IMR-90 (cell line): ENCODE measurements around the gene GALNT14. TPM values are rescaled to one million over a fixed set of nuclear protein-coding genes. Genes with fewer than 3 reads are reported as not detected.

ENCODE experiments used
- ATAC-seq: fragments of 200-7000 bp; cut with Tn5 transposase; 2 replicates; pipeline ENCODE4 v1.9.1; 2020; ENCODE audit warnings: low read depth, mild to moderate bottlenecking, moderate library complexity
- BruUV-seq: library from RNA; stranded (reverse); fragments of 400-500 nt; replicated peaks from 2 replicates; lab custom pipeline; 2021; lab: Mats Ljungman, UMichigan
- CTCF ChIA-PET: fragments of 300-600 bp; formaldehyde crosslinking; extraction: SDS; loops from one replicate; lab custom pipeline; 2021; ENCODE audit warnings: antibody characterized with exemption; lab: Yijun Ruan, JAX
- POLR2A ChIA-PET: fragments of 300-600 bp; sonication (Branson Sonifier 250); formaldehyde crosslinking; loops from one replicate; lab custom pipeline; 2022; ENCODE audit warnings: antibody characterized with exemption; ENCODE audit not compliant: unreplicated experiment; lab: Charles Lee
- DNase-seq: peaks from one replicate; pipeline ENCODE4 v3.0.0; 2013
- H2AFZ ChIP-seq: replicated peaks from 2 replicates; pipeline ENCODE3; 2013; ENCODE audit warnings: low read length, mild to moderate bottlenecking; ENCODE audit not compliant: poor library complexity
- H2AK5ac ChIP-seq: 2 replicates; pipeline ENCODE4 v1.6.1; 2013; ENCODE audit warnings: low read depth, low read length, inconsistent platforms
- H2AK9ac ChIP-seq: replicated peaks from 2 replicates; pipeline ENCODE3; 2013; ENCODE audit warnings: mild to moderate bottlenecking, low read depth, low read length, moderate library complexity; ENCODE audit not compliant: poor library complexity
- H2BK120ac ChIP-seq: 2 replicates; pipeline ENCODE4 v1.6.1; 2013; ENCODE audit warnings: low read depth, low read length, inconsistent platforms
- H2BK15ac ChIP-seq: 3 replicates; pipeline ENCODE4 v1.6.1; 2013; ENCODE audit warnings: low read depth, low read length, inconsistent platforms
- H2BK20ac ChIP-seq: 2 replicates; pipeline ENCODE4 v1.6.1; 2013; ENCODE audit warnings: low read depth, mild to moderate bottlenecking, inconsistent platforms, low read length, moderate library complexity
- H2BK5ac ChIP-seq: 2 replicates; pipeline ENCODE4 v1.6.1; 2013; ENCODE audit warnings: mild to moderate bottlenecking, low read depth, low read length, inconsistent platforms; ENCODE audit not compliant: poor library complexity, severe bottlenecking
- H3K14ac ChIP-seq: replicated peaks from 2 replicates; pipeline ENCODE4 v1.6.1; 2013; ENCODE audit warnings: low read depth, low read length, inconsistent platforms
- H3K18ac ChIP-seq: 2 replicates; pipeline ENCODE4 v1.6.1; 2013; ENCODE audit warnings: low read depth, low read length, control low read depth
- H3K23ac ChIP-seq: 2 replicates; pipeline ENCODE4 v1.6.1; 2013; ENCODE audit warnings: low read depth, low read length, inconsistent platforms
- H3K27ac ChIP-seq: 2 replicates; pipeline ENCODE4 v1.5.1; 2013; ENCODE audit warnings: mild to moderate bottlenecking, control low read depth, low read length; ENCODE audit not compliant: insufficient read depth
- H3K27me3 ChIP-seq: 2 replicates; pipeline ENCODE4 v1.6.1; 2013; ENCODE audit warnings: low read length; ENCODE audit not compliant: control insufficient read depth, insufficient read depth
- H3K36me3 ChIP-seq: 2 replicates; pipeline ENCODE4 v1.6.1; 2013; ENCODE audit warnings: low read length, mixed read lengths; ENCODE audit not compliant: control insufficient read depth, insufficient read depth
- H3K4ac ChIP-seq: 2 replicates; pipeline ENCODE4 v1.6.1; 2013; ENCODE audit warnings: low read depth, low read length, inconsistent platforms
- H3K4me1 ChIP-seq: 2 replicates; pipeline ENCODE4 v1.6.1; 2013; ENCODE audit warnings: low read length, mixed read lengths; ENCODE audit not compliant: control insufficient read depth, insufficient read depth
- H3K4me2 ChIP-seq: 2 replicates; pipeline ENCODE4 v1.6.1; 2013; ENCODE audit warnings: low read depth, mild to moderate bottlenecking, control low read depth, low read length, moderate library complexity
- H3K4me3 ChIP-seq: 2 replicates; pipeline ENCODE4 v1.5.1; 2013; ENCODE audit warnings: low read depth, mild to moderate bottlenecking, control low read depth, low read length, moderate library complexity; ENCODE audit not compliant: insufficient read depth
- H3K56ac ChIP-seq: 2 replicates; pipeline ENCODE4 v1.6.1; 2013; ENCODE audit warnings: low read length, inconsistent platforms; ENCODE audit not compliant: insufficient read depth; ENCODE audit errors: extremely low read depth
- H3K79me1 ChIP-seq, 2 experiments: 2 replicates each; pipeline ENCODE4 v1.6.1; 2013; ENCODE audit warnings: low read length in 2 of 2, inconsistent platforms in 1 of 2, low read depth in 1 of 2
- H3K9ac ChIP-seq: 2 replicates; pipeline ENCODE4 v1.6.1; 2013; ENCODE audit warnings: low read depth, low read length, control low read depth
- H3K9me1 ChIP-seq: 2 replicates; pipeline ENCODE4 v1.6.1; 2013; ENCODE audit warnings: low read length, inconsistent platforms; ENCODE audit not compliant: insufficient read depth
- H3K9me3 ChIP-seq: 2 replicates; pipeline ENCODE4 v1.6.1; 2013; ENCODE audit warnings: low read length; ENCODE audit not compliant: control insufficient read depth, insufficient read depth
- H4K20me1 ChIP-seq: 2 replicates; pipeline ENCODE4 v1.6.1; 2013; ENCODE audit warnings: low read length, inconsistent platforms; ENCODE audit not compliant: insufficient read depth
- H4K5ac ChIP-seq: 2 replicates; pipeline ENCODE4 v1.6.1; 2013; ENCODE audit warnings: mild to moderate bottlenecking, low read depth, low read length, control low read depth
- H4K8ac ChIP-seq, 2 experiments: 2 replicates each; pipeline ENCODE4 v1.6.1; 2013; ENCODE audit warnings: low read depth in 2 of 2, low read length in 2 of 2, control low read depth in 1 of 2, inconsistent platforms in 1 of 2
- H4K91ac ChIP-seq: 2 replicates; pipeline ENCODE4 v1.6.1; 2013; ENCODE audit warnings: low read depth, low read length, inconsistent platforms; ENCODE audit not compliant: insufficient read depth
- BHLHE40 ChIP-seq: fragments of 150-350 bp; IDR thresholded peaks from 2 replicates; pipeline ENCODE4 v1.6.1; 2016; ENCODE audit warnings: mild to moderate bottlenecking, low read depth, low read length
- CEBPB ChIP-seq: IDR thresholded peaks from 2 replicates; pipeline ENCODE4 v1.6.1; 2012; ENCODE audit warnings: low read depth, low read length, improper control_type of control experiment
- CHD1 ChIP-seq: IDR thresholded peaks from 2 replicates; pipeline ENCODE4 v1.6.1; 2012; ENCODE audit warnings: low read depth, low read length, improper control_type of control experiment
- CTCF ChIP-seq: conservative IDR thresholded peaks from 2 replicates; pipeline ENCODE4 v1.5.1; 2012; ENCODE audit warnings: mild to moderate bottlenecking, low read depth, low read length, improper control_type of control experiment
- ELK1 ChIP-seq: fragments of 150-350 bp; IDR thresholded peaks from 2 replicates; pipeline ENCODE4 v1.6.1; 2016; ENCODE audit warnings: low read depth, mild to moderate bottlenecking, low read length, moderate library complexity, borderline replicate concordance
- FOS ChIP-seq: fragments of 150-350 bp; IDR thresholded peaks from 2 replicates; pipeline ENCODE4 v1.6.1; 2016; ENCODE audit warnings: low read depth, low read length
- MAFK ChIP-seq: IDR thresholded peaks from 2 replicates; pipeline ENCODE4 v1.6.1; 2012; ENCODE audit warnings: low read depth, low read length, improper control_type of control experiment
- MAZ ChIP-seq: IDR thresholded peaks from 2 replicates; pipeline ENCODE4 v1.6.1; 2012; ENCODE audit warnings: low read depth, mild to moderate bottlenecking, low read length, improper control_type of control experiment, moderate library complexity, borderline replicate concordance
- MXI1 ChIP-seq: IDR thresholded peaks from 2 replicates; pipeline ENCODE4 v1.6.1; 2012; ENCODE audit warnings: low read depth, mild to moderate bottlenecking, low read length, moderate library complexity, borderline replicate concordance
- NFE2L2 ChIP-seq: fragments of 150-350 bp; IDR thresholded peaks from 2 replicates; pipeline ENCODE4 v1.6.1; 2016; ENCODE audit warnings: low read depth, mild to moderate bottlenecking, low read length
- POLR2A ChIP-seq: IDR thresholded peaks from 2 replicates; pipeline ENCODE4 v1.6.1; 2012; ENCODE audit warnings: mild to moderate bottlenecking, low read depth, low read length
- RCOR1 ChIP-seq: IDR thresholded peaks from 2 replicates; pipeline ENCODE4 v1.6.1; 2012; ENCODE audit warnings: mild to moderate bottlenecking, low read length, improper control_type of control experiment; ENCODE audit not compliant: insufficient replicate concordance
- RFX5 ChIP-seq: IDR thresholded peaks from 2 replicates; pipeline ENCODE4 v1.8.0; 2012; ENCODE audit warnings: low read depth, mild to moderate bottlenecking, low read length, moderate library complexity
- SMC3 ChIP-seq: fragments of 150-350 bp; IDR thresholded peaks from 2 replicates; pipeline ENCODE4 v1.6.1; 2016; ENCODE audit warnings: low read depth, mild to moderate bottlenecking, antibody characterized with exemption, low read length, moderate library complexity
- USF2 ChIP-seq: fragments of 150-350 bp; IDR thresholded peaks from 2 replicates; pipeline ENCODE4 v1.6.1; 2017; ENCODE audit warnings: mild to moderate bottlenecking, antibody characterized with exemption, low read length, low read depth
- WGBS, 2 experiments: methylation state at CpG; one replicate each; pipeline versions ENCODE4 v1.1.5 to v1.1.7; 2013; ENCODE audit warnings: missing lambda C conversion rate in 2 of 2; ENCODE audit not compliant: insufficient read length in 1 of 2; ENCODE audit errors: extremely low coverage in 2 of 2; 5-methylcytosine and 5-hydroxymethylcytosine counted together
- dilution Hi-C: fragments of 300-500 bp; cut with HindIII; formaldehyde crosslinking; loops from one replicate; pipeline ENCODE4 v1.14.3; 2018; ENCODE audit warnings: low sequenced_read_pairs; ENCODE audit not compliant: unreplicated experiment
- in situ Hi-C: fragments of 300-500 bp; cut with MboI; formaldehyde crosslinking; loops from 3 replicates; pipeline ENCODE4 v1.14.3; 2019; ENCODE audit warnings: low sequenced_read_pairs, inconsistent platforms, mixed read lengths
- intact Hi-C: fragments of 100-400 bp; cut with micrococcal nuclease; formaldehyde crosslinking; loops from 2 replicates; pipeline ENCODE4 v1.10.0; 2022
- polyA plus RNA-seq, 3 experiments: library from polyadenylated mRNA; depleted of rRNA; stranded (reverse); fragments of >200 nt; gene quantifications; 2 replicates each; pipeline ENCODE4 v1.2.3, GENCODE V29; 2012; ENCODE audit warnings: low replicate concordance in 1 of 3
- total RNA-seq: library from RNA; depleted of rRNA; stranded (reverse); fragments of >200 nt; gene quantifications from 2 replicates; pipeline ENCODE4 v1.2.3, GENCODE V29; 2012

GALNT14 gene
- total and polyA plus RNA-seq, 2 of the 4 experiments (the other 2 are of a cell fraction), result 0.15 to 0.18 TPM

- no peak overlapping the region for H2BK120ac ChIP-seq
- TF ChIP-seq CTCF (no peak), RFX5 (no peak), BHLHE40 (no peak), RCOR1 (no peak), NFE2L2 (no peak), MAZ (no peak), USF2 (no peak), SMC3 (no peak), MAFK (no peak), CHD1 (no peak), CEBPB (no peak), FOS (no peak), POLR2A (no peak), ELK1 (no peak), MXI1 (no peak)
- H3K9me1 ChIP-seq, result no peaks in the 10 kb centered on the region
- no peak overlapping the region for H3K56ac ChIP-seq
- WGBS, 2 experiments, result 50% methylated on average over 1 of the region's 7 CpGs; no CpG with 5 or more reads in 1 of the 2 experiments
- H2BK15ac ChIP-seq, result no peak overlapping the region
- intact Hi-C loops (no loop called here), in situ Hi-C loops (no loop called here), dilution Hi-C loops (no loop called here)
- no peak overlapping the region for H2AK5ac ChIP-seq
- no peak for DNase-seq
- no TSS peak for BruUV-seq
- H2AK9ac ChIP-seq, result no peak overlapping the region
- no peaks in the 10 kb centered on the region for H3K79me1 ChIP-seq
- H2BK20ac ChIP-seq, result no peak overlapping the region
- H3K4me3 ChIP-seq, result no peak overlapping the region
- no peak overlapping the region for H3K23ac ChIP-seq
- H3K18ac ChIP-seq, result no peak overlapping the region
- no peaks in the 10 kb centered on the region for H4K20me1 ChIP-seq
- ChIA-PET POLR2A (no interaction called here), CTCF (no interaction called here)
- no peak overlapping the region for H3K9ac ChIP-seq
- no peaks in the 10 kb centered on the region for H3K4me1 ChIP-seq
- no peak overlapping the region for H3K4me2 ChIP-seq
- no peak overlapping the region for H2BK5ac ChIP-seq
- no peak overlapping the region for H3K4ac ChIP-seq
- no peak overlapping the region for H3K27ac ChIP-seq
- H3K9me3 ChIP-seq, result no peaks in the 10 kb centered on the region
- H4K5ac ChIP-seq, result no peak overlapping the region
- no peak for ATAC-seq
- H2AFZ ChIP-seq, result no peak overlapping the region
- no peaks in the 10 kb centered on the region; the same call in 1 of the 2 replicates for H3K27me3 ChIP-seq
- no peak overlapping the region for H4K91ac ChIP-seq
- no peak overlapping the region for H4K8ac ChIP-seq
- no peaks in the 10 kb centered on the region for H3K36me3 ChIP-seq
- no peak overlapping the region for H3K14ac ChIP-seq
Observed at GRCh38 chr2:30934066-30934465, 204.2 kb downstream of the GALNT14 start.
